B cell (primary cell): ENCODE data around the gene FXYD7.

Source experiments
- EZH2 ChIP-seq: IDR thresholded peaks from 2 replicates; pipeline ENCODE4 v1.6.1; 2012; ENCODE audit warnings: borderline replicate concordance, low read depth, mild to moderate bottlenecking, moderate library complexity, low read length; ENCODE audit not compliant: insufficient read depth, poor library complexity, severe bottlenecking
- TF ChIP-seq, protein P1 (sequence below): fragments of 200-600 bp; IDR thresholded peaks from one replicate; pipeline ENCODE4 v1.8.0; 2022; ENCODE audit warnings: antibody characterized with exemption, mild to moderate bottlenecking

DNA sequence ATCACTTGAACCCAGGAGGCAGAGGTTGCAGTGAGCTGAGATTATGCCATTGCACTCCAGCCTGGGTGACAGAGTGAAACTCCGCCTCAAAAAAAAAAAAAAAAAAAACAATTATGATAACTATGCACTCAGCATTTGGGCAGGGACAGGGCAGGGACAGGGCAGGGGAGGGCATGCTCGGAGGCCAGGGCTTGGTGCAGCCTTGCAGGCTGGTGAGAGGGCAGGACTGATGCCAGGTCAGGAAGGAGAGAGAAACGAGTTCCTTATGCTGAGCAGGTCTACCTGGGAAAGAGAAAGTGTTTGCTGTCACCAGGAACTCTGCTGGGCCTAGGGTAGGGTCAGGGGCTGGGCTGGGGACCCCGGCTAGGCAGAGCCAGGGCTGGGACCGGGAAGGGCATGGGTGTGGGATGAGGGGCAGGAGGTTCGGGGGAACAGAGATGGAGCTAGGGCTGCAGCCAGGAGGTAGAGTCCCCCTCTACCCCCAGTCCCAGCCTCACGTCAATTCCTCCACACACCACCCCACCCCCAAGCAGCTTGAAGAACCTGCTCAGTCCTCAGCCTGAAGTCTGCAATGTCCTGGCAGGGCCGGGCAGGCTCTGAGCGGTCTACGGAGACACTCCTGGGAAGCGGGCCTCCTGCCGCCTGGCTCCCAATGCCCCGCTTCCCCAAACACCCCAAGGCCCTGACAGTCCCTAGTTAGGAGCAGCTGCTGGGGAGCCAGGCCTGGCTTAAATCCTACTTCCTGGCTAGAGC is 24.6 kb upstream of the FXYD7 start:
- TF ChIP-seq, protein P1, sequence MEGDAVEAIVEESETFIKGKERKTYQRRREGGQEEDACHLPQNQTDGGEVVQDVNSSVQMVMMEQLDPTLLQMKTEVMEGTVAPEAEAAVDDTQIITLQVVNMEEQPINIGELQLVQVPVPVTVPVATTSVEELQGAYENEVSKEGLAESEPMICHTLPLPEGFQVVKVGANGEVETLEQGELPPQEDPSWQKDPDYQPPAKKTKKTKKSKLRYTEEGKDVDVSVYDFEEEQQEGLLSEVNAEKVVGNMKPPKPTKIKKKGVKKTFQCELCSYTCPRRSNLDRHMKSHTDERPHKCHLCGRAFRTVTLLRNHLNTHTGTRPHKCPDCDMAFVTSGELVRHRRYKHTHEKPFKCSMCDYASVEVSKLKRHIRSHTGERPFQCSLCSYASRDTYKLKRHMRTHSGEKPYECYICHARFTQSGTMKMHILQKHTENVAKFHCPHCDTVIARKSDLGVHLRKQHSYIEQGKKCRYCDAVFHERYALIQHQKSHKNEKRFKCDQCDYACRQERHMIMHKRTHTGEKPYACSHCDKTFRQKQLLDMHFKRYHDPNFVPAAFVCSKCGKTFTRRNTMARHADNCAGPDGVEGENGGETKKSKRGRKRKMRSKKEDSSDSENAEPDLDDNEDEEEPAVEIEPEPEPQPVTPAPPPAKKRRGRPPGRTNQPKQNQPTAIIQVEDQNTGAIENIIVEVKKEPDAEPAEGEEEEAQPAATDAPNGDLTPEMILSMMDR, result no peak
- TF ChIP-seq EZH2, result no peak
